Posterior cingulate gyrus (tissue), 11 donors: ENCODE data around the gene SSNA1.

Source experiments
- DNase-seq, 10 donors: peaks; one replicate each; pipeline versions ENCODE4 v3.0.0 to v3.0.0-alpha.2; 2020 to 2021; ENCODE audit warnings: mixed read lengths in 3 of 10
- intact Hi-C: fragments of 100-400 bp; cut with DNase I; formaldehyde crosslinking; loops from one replicate; pipeline ENCODE4 v1.15.1; 2023

SSNA1 gene

GRCh38 chr9:137178939-137179630 is 9.4 kb upstream of the SSNA1 start:
- intact Hi-C loops, result no loop called here
- DNase-seq, result no peak

- intact Hi-C loops, result no loop called here
- no peak for DNase-seq
Observed at GRCh38 chr9:137179761-137180160, 8.7 kb upstream of the SSNA1 start.

- no peak for DNase-seq
- intact Hi-C loops, result no loop called here
Observed at GRCh38 chr9:137180491-137180890, 8.0 kb upstream of the SSNA1 start.

DNA sequence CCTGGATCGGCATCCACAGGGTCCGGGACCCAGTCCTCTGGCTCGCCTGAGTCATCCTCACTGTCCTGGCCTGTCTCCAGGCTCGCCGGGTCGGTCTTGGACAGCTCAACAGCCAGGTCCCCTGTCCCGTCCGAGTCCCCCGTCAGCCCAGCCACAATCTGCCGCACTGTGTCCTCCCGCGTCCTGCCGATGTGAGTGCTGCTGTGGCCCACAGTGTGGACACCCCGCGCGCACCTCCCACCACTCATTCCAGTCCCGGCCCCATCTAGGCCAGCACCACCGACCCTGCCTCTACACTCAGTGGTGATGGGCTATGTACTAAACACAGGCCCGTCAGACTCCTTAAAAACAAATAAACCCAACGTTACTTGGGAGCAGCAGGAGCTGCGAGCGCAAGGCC is 6.8 kb upstream of the SSNA1 start:
- no peak for DNase-seq
- intact Hi-C loops, result no loop called here

DNA sequence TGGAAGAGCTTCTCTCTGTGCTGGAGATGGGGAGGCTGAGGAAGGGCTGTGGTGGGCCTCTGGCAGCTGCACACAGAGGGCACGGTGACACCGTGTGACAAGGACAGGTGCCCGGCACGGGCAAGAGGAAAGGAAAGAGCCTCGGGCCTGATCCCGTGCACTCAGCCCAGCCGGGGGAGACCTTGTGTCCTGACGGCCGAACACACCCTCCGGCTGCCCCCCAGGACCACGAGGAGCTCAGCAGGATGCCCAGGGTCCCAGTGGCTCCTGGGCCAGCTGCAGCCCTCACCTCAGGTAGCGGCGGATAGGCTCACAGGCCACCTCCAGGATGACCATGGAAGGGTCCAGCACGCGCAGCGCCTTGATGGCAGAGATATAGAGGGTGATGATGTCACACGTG is 5.6 kb upstream of the SSNA1 start:
- no peak for DNase-seq
- intact Hi-C loops, result no loop called here

GRCh38 chr9:137183980-137184595 is 4.4 kb upstream of the SSNA1 start:
- DNase-seq, result no peak
- intact Hi-C loops, result no loop called here

DNA sequence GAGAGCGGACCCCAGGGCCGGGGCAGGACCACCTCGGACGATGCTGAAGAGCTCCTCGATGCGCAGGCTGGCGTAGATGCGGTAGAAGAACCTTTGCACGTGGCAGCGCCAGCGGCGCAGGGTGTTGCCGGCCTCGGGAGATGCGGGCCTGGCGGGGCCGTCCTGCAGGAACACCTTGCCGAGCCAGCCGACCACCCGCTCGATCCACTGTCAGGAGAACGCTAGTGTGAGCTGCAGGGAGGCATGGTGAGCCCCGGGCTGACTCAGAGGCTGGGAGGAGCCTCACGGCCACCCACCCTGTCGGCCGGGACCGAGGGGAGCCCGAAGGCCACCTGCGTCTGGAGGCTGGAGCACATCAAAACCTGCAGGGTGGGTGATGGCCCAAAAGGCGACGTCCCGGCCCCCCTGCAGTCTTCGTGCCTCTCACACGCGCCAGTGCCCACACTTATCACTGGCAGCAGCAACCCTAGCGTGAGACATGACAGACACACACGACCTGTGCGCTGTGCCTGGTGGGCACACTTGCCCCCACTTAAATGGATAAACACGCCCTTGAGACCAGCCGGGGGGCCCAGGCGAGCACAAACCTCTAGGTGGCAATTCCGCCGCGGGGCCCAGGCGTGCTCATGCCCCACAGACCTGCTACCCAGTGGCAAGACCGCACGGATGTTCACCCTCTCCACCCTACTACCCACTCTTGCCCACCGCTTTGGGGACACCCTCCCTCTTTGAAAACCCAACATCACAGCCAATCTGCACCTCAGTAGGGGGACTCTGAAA is 3.4 kb upstream of the SSNA1 start:
- intact Hi-C loops, result loop anchor here (5.0 kb wide), 1 partner anchor 52 kb away; no protein-coding TSS in a partner anchor
- DNase-seq, result no peak

GRCh38 chr9:137185921-137186320 is 2.6 kb upstream of the SSNA1 start:
- DNase-seq, result no peak
- intact Hi-C loops, result loop anchor here (5.0 kb wide), 1 partner anchor 51 kb away; no protein-coding TSS in a partner anchor

DNA sequence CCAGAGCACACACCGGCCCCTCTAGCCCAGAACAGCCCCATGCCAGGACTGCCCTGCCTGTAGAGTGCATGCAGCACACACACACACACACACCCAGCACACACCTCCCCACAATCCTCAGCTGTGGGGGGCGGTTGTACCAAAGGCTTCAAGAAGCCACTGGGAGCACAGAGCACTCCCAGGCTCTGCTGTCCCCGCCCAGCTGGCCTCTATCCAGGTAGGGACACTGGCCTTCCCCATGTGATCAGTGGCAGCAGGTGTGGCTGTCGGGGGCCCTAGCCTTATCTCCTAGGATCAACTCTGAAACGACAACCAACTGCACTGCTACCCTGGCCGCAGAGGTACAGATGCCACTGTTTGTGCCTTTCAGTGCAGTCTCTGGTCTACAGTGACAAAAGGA is 2.1 kb upstream of the SSNA1 start:
- DNase-seq, result no peak
- intact Hi-C loops, result loop anchor here (5.0 kb wide), 1 partner anchor 51 kb away; no protein-coding TSS in a partner anchor

GRCh38 chr9:137187386-137187785 is 1.1 kb upstream of the SSNA1 start:
- intact Hi-C loops, result loop anchor here (5.0 kb wide), 1 partner anchor 50 kb away; no protein-coding TSS in a partner anchor
- DNase-seq, result no peak

- no peak for DNase-seq
- intact Hi-C loops, result loop anchor here (1.0 to 5.0 kb wide), 3 partner anchors 17 to 49 kb away; partner anchors contain the start of genes NDOR1, RNF208 and TMEM203
Observed at GRCh38 chr9:137188086-137188489, 388 bp upstream of the SSNA1 start.

- DNase-seq, result no peak
Observed at GRCh38 chr9:137189297-137190295, 1.1 kb downstream of the SSNA1 start.

GRCh38 chr9:137190315-137190856 is 1.9 kb downstream of the SSNA1 start:
- DNase-seq, result no peak
- intact Hi-C loops, result no loop called here

More at GRCh38 chr9:137189297-137190295, 1.1 kb downstream of the SSNA1 start:
- intact Hi-C loops, result loop anchor here (2.0 to 5.0 kb wide), 2 partner anchors 33 to 48 kb away; partner anchors contain the start of gene RNF208

DNA sequence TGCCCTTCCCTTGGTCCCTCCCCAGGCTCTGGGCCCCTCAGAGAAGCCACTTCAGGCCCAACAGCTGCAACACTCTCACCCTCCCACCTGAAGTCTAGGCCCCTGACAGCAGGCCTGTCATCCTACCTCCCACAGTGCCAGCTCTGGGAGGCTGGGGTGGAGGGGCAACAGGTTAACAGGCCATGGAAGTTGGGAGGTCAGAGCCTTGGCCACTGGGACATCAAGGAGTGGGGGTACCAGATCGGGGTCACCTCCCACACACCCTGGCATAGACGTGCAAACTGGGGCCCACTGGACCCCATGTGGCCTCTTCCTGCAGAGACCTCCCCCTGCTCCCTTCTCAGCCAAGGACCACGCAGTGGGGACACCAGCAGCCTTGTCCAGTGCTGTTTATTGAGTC is 2.8 kb downstream of the SSNA1 start:
- intact Hi-C loops, result no loop called here
- no peak for DNase-seq

- DNase-seq, result peak in 9 of 10 donors; percentile 49 to 96 (median 68)
- intact Hi-C loops, result no loop called here
Observed at GRCh38 chr9:137191691-137192447, 3.4 kb downstream of the SSNA1 start.

DNA sequence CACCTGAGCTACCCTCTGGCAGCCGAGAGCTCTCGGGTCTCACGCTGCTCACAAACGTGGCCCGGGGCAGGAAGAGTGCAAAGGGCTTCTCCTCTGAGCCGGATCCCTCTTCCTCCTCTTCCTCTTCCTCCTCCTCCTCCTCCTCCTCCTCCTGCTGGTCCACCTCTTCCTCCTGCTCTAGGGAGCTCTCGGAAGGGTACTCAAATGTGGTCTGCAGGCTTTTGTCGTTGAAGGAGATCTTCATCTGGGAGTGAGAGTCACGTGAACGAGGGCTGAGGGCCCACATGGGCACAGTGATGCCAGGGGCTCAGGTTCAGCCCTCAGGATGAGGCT is 3.9 kb downstream of the SSNA1 start:
- intact Hi-C loops, result no loop called here
- no peak for DNase-seq

DNA sequence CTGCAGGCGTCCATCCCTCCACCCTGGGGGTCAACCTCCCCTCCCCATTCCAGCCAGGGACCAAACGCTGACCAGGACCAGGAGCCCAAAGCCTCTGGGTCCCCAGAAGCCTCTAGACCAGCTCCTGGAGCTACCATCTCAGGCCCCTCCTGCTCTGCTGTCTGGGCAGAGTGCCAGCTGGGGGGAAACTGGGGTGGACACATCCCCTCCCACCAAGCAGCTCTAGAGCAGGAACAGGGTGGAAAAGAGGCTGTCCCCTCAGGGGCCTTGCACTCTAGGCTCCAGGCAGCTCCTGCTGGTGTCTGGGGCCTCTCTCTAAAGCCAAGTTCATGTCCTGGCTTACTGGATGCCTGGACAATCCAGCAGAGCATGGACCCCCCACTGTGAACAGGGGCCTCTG is 4.4 kb downstream of the SSNA1 start:
- intact Hi-C loops, result no loop called here
- DNase-seq, result no peak

GRCh38 chr9:137193771-137194170 is 5.3 kb downstream of the SSNA1 start:
- intact Hi-C loops, result no loop called here
- DNase-seq, result peak in 1 of 10 donors; percentile 84

- intact Hi-C loops, result no loop called here
- DNase-seq, result peak; percentile 82 to 99 (median 93)
Observed at GRCh38 chr9:137194388-137194787, 5.9 kb downstream of the SSNA1 start.
